Lower leg skin (tissue), 4 donors: ENCODE results near the gene VPS13D. TPM values are rescaled to one million over a fixed set of nuclear protein-coding genes. Genes with fewer than 3 reads are reported as not detected.

Experiments used
- DNase-seq, 2 donors: peaks; one replicate each; pipeline ENCODE4 v3.0.0-alpha.2; 2019; ENCODE audit warnings: low spot score in 2 of 2
- H3K4me3 ChIP-seq: fragments of 200-600 bp; sonication (generic); 2 replicates; pipeline ENCODE4 v1.5.1; 2017; ENCODE audit warnings: mild to moderate bottlenecking, low read depth; ENCODE audit not compliant: poor library complexity, severe bottlenecking
- CTCF ChIP-seq, 3 donors: fragments of 450-650 bp; IDR thresholded peaks; one replicate each; pipeline ENCODE4 v1.5.1; 2016; ENCODE audit warnings: antibody characterized with exemption in 3 of 3, mild to moderate bottlenecking in 3 of 3, moderate library complexity in 2 of 3
- POLR2A ChIP-seq, 2 donors: fragments of 450-650 bp; IDR thresholded peaks; one replicate each; pipeline ENCODE4 v1.6.1; 2016 to 2017; ENCODE audit warnings: antibody characterized with exemption in 2 of 2, mild to moderate bottlenecking in 1 of 2, moderate library complexity in 1 of 2
- WGBS, 2 donors: methylation state at CpG; one replicate each; pipeline ENCODE4 v1.1.5; 2018; 5-methylcytosine and 5-hydroxymethylcytosine counted together
- intact Hi-C: fragments of 100-400 bp; cut with DNase I; formaldehyde crosslinking; loops from one replicate; pipeline ENCODE4 v1.15.0; 2023; ENCODE audit warnings: low total_unique reads
- total RNA-seq, 4 donors: library from RNA; depleted of rRNA; stranded (reverse); fragments of >200 nt; gene quantifications; one replicate each; pipeline ENCODE4 v1.1.0, GENCODE V29; 2016

VPS13D gene
- total RNA-seq, 4 donors from 2014 or later: 96.5 to 200 (median 116) TPM

GRCh38 chr1:12477936-12478611 lies 248.2 kb downstream of the VPS13D start:
- 7% methylated on average over 19 of the region's 19 CpGs for WGBS, 2 donors
- DNase-seq: peak; percentile 74 to 94
- TF ChIP-seq CTCF (IDR thresholded peaks at IDR 0.05) (no peak), POLR2A (IDR thresholded peaks at IDR 0.05) (no peak)
- H3K4me3 ChIP-seq: no peak overlapping the region
- intact Hi-C loops: no loop called here

GRCh38 chr1:12478612-12478985 lies 248.8 kb downstream of the VPS13D start:
- H3K4me3 ChIP-seq: no peak overlapping the region
- TF ChIP-seq POLR2A (IDR thresholded peaks at IDR 0.05) (no peak), CTCF (IDR thresholded peaks at IDR 0.05) (no peak)
- 60 to 65% methylated on average over 10 to 11 of the region's 11 CpGs for WGBS, 2 donors
- peak in 1 of 2 donors; percentile 81 for DNase-seq
- intact Hi-C loops: no loop called here

- no peak overlapping the region for H3K4me3 ChIP-seq
- 94 to 98% methylated on average over 6 of the region's 6 CpGs for WGBS, 2 donors
- intact Hi-C loops: no loop called here
- DNase-seq: peak in 1 of 2 donors; percentile 18
- TF ChIP-seq POLR2A (IDR thresholded peaks at IDR 0.05) (no peak), CTCF (IDR thresholded peaks at IDR 0.05) (no peak)
Measured at GRCh38 chr1:12479311-12479710, 249.5 kb downstream of the VPS13D start.

GRCh38 chr1:12480041-12480440 lies 250.2 kb downstream of the VPS13D start:
- H3K4me3 ChIP-seq: no peak overlapping the region
- peak in 1 of 2 donors; percentile 77 for DNase-seq
- intact Hi-C loops: no loop called here
- 97 to 100% methylated on average over 3 of the region's 3 CpGs for WGBS, 2 donors
- TF ChIP-seq CTCF (IDR thresholded peaks at IDR 0.05) (no peak), POLR2A (IDR thresholded peaks at IDR 0.05) (no peak)

GRCh38 chr1:12480748-12481362 lies 251.0 kb downstream of the VPS13D start:
- DNase-seq: peak in 1 of 2 donors; percentile 76
- TF ChIP-seq POLR2A (IDR thresholded peaks at IDR 0.05) (no peak), CTCF (IDR thresholded peaks at IDR 0.05) (no peak)
- no peak overlapping the region for H3K4me3 ChIP-seq
- 54 to 71% methylated on average over 5 of the region's 5 CpGs for WGBS, 2 donors
- intact Hi-C loops: no loop called here
